Duodenal mucosa (tissue), 2 donors: Measurements from ENCODE around the gene PTK7.

Source experiments
- H3K27ac ChIP-seq: one replicate; pipeline ENCODE4 v1.7.0; 2013; ENCODE audit warnings: low read depth, low read length
- H3K27me3 ChIP-seq, 2 donors: one replicate each; pipeline ENCODE4 v1.7.0; 2013; ENCODE audit warnings: low read length in 2 of 2, control low read depth in 1 of 2; ENCODE audit not compliant: insufficient read depth in 2 of 2, control insufficient read depth in 1 of 2
- H3K36me3 ChIP-seq, 2 donors: one replicate each; pipeline ENCODE4 v1.7.0; 2013; ENCODE audit warnings: low read length in 2 of 2, control low read depth in 1 of 2; ENCODE audit not compliant: insufficient read depth in 2 of 2, control insufficient read depth in 1 of 2
- H3K4me1 ChIP-seq, 2 donors: one replicate each; pipeline ENCODE4 v1.7.0; 2013; ENCODE audit warnings: low read length in 2 of 2, control low read depth in 1 of 2; ENCODE audit not compliant: insufficient read depth in 2 of 2, control insufficient read depth in 1 of 2
- H3K4me3 ChIP-seq, 2 donors: one replicate each; pipeline ENCODE4 v1.7.0; 2013; ENCODE audit warnings: low read length in 2 of 2, low read depth in 1 of 2
- H3K9ac ChIP-seq, 2 donors: one replicate each; pipeline ENCODE4 v1.7.0; 2013; ENCODE audit warnings: low read length in 2 of 2, low read depth in 1 of 2
- H3K9me3 ChIP-seq, 2 donors: one replicate each; pipeline ENCODE4 v1.7.0; 2013; ENCODE audit warnings: low read length in 2 of 2, control low read depth in 1 of 2; ENCODE audit not compliant: control insufficient read depth in 1 of 2

Gene PTK7

DNA sequence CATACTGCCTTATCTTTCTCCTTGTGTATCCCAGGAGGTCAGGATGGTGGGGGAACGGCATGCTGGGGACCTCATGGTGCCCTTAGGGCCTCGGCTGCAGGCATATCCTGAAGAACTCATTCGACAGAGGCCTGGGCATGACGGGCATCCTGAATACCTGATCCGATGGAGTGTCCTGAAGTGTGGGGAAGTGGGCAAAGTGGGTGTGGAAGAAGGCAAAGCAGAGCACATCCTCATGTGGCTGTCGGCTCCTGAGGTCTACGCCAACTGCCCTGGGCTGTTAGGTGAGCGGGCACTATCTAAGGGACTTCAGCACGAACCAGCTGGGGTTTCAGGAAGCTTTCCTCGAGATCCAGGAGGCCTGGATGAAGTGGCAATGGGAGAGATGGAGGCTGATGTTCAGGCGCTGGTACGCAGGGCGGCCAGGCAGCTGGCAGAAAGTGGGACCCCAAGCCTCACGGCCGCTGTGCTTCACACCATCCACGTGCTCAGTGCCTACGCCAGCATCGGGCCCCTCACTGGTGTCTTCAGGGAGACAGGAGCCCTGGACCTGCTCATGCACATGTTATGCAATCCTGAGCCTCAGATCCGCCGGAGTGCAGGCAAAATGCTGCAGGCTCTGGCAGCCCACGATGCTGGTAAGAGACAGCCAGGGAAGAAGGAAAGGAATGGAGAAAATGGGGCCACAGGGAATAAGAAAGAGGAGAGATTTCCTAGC, 108.3 kb downstream of the PTK7 start:
- Histone ChIP-seq H3K9me3 (no peaks in the 10 kb centered on the region), H3K27ac (no peak overlapping the region), H3K4me1 (peaks cover 17 to 18% of the 10 kb centered on the region in 2 donors), H3K9ac (no peak overlapping the region), H3K27me3 (no peaks in the 10 kb centered on the region), H3K36me3 (peaks cover 25 to 45% of the 10 kb centered on the region in 2 donors), H3K4me3 (no peak overlapping the region)

- Histone ChIP-seq H3K27me3 (no peaks in the 10 kb centered on the region), H3K4me1 (peaks cover 17 to 18% of the 10 kb centered on the region in 2 donors), H3K9me3 (no peaks in the 10 kb centered on the region), H3K9ac (no peak overlapping the region), H3K27ac (no peak overlapping the region), H3K36me3 (peaks cover 23 to 43% of the 10 kb centered on the region in 2 donors), H3K4me3 (no peak overlapping the region)
Measured at GRCh38 chr6:43185391-43185985, 109.4 kb downstream of the PTK7 start.

DNA sequence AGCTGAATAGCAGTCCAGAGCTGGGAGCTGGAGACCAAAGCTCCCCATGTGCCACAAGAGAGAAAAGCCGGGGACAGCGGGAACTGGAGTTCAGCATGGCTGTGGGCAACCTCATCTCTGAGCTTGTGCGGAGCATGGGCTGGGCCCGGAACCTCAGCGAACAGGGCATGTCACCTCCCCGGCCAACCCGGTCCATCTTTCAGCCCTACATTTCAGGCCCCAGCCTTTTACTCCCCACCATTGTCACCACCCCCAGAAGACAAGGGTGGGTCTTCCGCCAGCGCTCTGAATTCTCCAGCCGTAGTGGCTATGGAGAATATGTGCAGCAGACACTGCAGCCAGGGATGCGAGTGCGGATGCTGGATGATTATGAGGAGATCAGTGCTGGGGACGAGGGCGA, 109.9 kb downstream of the PTK7 start:
- Histone ChIP-seq H3K9ac (no peak overlapping the region), H3K4me1 (peaks cover 17 to 18% of the 10 kb centered on the region in 2 donors), H3K9me3 (no peaks in the 10 kb centered on the region), H3K4me3 (no peak overlapping the region), H3K27ac (no peak overlapping the region), H3K36me3 (peaks cover 23 to 43% of the 10 kb centered on the region in 2 donors), H3K27me3 (no peaks in the 10 kb centered on the region)

GRCh38 chr6:43186706-43187105, 110.6 kb downstream of the PTK7 start:
- Histone ChIP-seq H3K4me3 (no peak overlapping the region), H3K9ac (no peak overlapping the region), H3K27me3 (no peaks in the 10 kb centered on the region), H3K4me1 (peaks cover 12 to 13% of the 10 kb centered on the region in 2 donors), H3K36me3 (peaks cover 23 to 43% of the 10 kb centered on the region in 2 donors), H3K9me3 (no peaks in the 10 kb centered on the region), H3K27ac (no peak overlapping the region)

DNA sequence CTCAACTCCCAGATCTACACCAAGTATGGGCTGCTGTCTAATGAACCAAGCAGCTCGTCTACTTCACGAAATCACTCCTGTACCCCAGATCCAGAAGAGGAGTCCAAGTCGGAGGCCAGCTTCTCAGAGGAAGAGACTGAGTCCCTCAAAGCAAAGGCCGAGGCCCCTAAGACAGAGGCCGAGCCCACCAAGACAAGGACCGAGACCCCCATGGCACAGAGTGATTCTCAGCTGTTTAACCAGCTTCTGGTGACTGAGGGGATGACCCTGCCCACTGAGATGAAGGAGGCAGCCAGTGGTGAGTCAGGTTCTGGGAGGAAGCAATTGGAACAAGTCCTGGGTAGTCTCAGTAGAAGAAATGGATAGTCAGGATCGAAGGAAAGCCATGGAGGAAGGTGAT, 111.7 kb downstream of the PTK7 start:
- Histone ChIP-seq H3K4me3 (no peak overlapping the region), H3K9me3 (no peaks in the 10 kb centered on the region), H3K4me1 (peaks cover 6% of the 10 kb centered on the region in 2 donors), H3K27me3 (no peaks in the 10 kb centered on the region), H3K27ac (no peak overlapping the region), H3K9ac (no peak overlapping the region), H3K36me3 (peaks cover 27 to 45% of the 10 kb centered on the region in 2 donors)

- H3K4me1 ChIP-seq: peaks cover 0 to under 1% of the 10 kb centered on the region in 2 donors
- peaks cover 29 to 51% of the 10 kb centered on the region in 2 donors for H3K36me3 ChIP-seq
- H3K27ac ChIP-seq: no peak overlapping the region
- no peak overlapping the region for H3K9ac ChIP-seq
- no peak overlapping the region for H3K4me3 ChIP-seq
- H3K9me3 ChIP-seq: no peaks in the 10 kb centered on the region
- H3K27me3 ChIP-seq: no peaks in the 10 kb centered on the region
Measured at GRCh38 chr6:43188426-43188825, 112.3 kb downstream of the PTK7 start.

GRCh38 chr6:43189776-43190304, 113.7 kb downstream of the PTK7 start:
- H3K36me3 ChIP-seq: peaks cover 31 to 50% of the 10 kb centered on the region in 2 donors
- H3K9me3 ChIP-seq: no peaks in the 10 kb centered on the region
- H3K27me3 ChIP-seq: no peaks in the 10 kb centered on the region
- H3K27ac ChIP-seq: no peak overlapping the region
- no peak overlapping the region for H3K9ac ChIP-seq
- no peak overlapping the region for H3K4me3 ChIP-seq
- H3K4me1 ChIP-seq: no peaks in the 10 kb centered on the region

DNA sequence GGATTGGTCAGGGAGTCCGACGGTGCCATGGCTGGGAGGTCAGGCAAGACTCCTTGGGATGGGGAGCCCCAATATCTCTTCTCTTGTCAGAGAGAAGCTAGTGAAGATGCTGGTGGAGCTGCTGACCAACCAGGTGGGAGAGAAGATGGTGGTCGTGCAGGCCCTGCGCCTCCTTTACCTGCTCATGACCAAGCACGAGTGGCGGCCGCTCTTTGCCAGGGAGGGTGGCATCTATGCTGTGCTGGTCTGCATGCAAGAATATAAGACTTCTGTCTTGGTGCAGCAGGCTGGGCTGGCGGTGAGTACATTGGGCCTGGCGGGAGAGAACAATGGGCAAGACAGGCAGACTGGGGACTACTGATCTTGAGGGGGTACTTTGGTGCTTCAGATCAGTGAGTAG, 116.8 kb downstream of the PTK7 start:
- Histone ChIP-seq H3K9me3 (no peaks in the 10 kb centered on the region), H3K27ac (no peak overlapping the region), H3K9ac (no peak overlapping the region), H3K4me3 (no peak overlapping the region), H3K27me3 (no peaks in the 10 kb centered on the region), H3K36me3 (peaks cover 34 to 38% of the 10 kb centered on the region in 2 donors), H3K4me1 (no peaks in the 10 kb centered on the region)

DNA sequence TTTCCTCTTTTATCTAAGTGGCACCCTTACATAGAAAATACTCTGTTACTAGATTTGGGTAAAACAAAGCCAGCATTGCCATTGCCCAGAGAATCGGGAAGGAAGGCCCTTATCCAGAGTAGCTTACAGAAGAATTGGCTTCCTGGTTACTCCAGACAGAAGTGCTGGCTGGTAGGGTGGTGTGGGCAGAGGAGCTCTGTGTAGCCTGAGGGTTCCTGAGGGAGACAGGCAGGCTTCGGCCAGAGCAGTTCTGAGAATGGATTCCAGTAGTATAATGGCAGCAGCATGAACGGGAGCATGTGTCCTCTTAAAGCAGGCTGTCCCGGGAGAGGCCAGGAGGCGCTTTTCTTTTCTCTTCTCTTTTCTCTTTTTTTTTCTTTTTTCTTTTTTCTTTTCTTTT, 117.8 kb downstream of the PTK7 start:
- H3K9me3 ChIP-seq: no peaks in the 10 kb centered on the region
- peaks cover 32 to 36% of the 10 kb centered on the region in 2 donors for H3K36me3 ChIP-seq
- H3K4me1 ChIP-seq: no peaks in the 10 kb centered on the region

GRCh38 chr6:43196337-43196736, 120.2 kb downstream of the PTK7 start:
- Histone ChIP-seq H3K36me3 (peaks cover 36 to 55% of the 10 kb centered on the region in 2 donors), H3K27me3 (no peaks in the 10 kb centered on the region), H3K9me3 (no peaks in the 10 kb centered on the region), H3K9ac (no peak overlapping the region), H3K27ac (no peak overlapping the region), H3K4me3 (no peak overlapping the region), H3K4me1 (no peaks in the 10 kb centered on the region)

More for the DNA sequence above, 117.8 kb downstream of the PTK7 start:
- Histone ChIP-seq H3K27ac (no peak overlapping the region), H3K27me3 (no peaks in the 10 kb centered on the region), H3K9ac (no peak overlapping the region), H3K4me3 (no peak overlapping the region)
